Spinal cord (tissue), 10 donors: Measurements from ENCODE around the gene HSPB3. TPM values are rescaled to one million over a fixed set of nuclear protein-coding genes. Genes with fewer than 3 reads are reported as not detected.
"Not testable (repeated sequence)": the region's sequence is repeated elsewhere in the genome, so short reads cannot be mapped to it uniquely, and the experiment has no call there.

Experiments used
- DNase-seq, 6 donors: peaks; one replicate each; pipeline versions ENCODE4 v3.0.0 to v3.0.0-alpha.2; 2013 to 2015; ENCODE audit warnings: low spot score in 6 of 6, low read depth in 4 of 6
- H3K27ac ChIP-seq: one replicate; pipeline ENCODE4 v1.5.1; 2013; ENCODE audit warnings: low read depth, low read length, control low read depth
- H3K27me3 ChIP-seq: one replicate; pipeline ENCODE4 v1.6.1; 2013; ENCODE audit warnings: low read length; ENCODE audit not compliant: control insufficient read depth, insufficient read depth
- H3K36me3 ChIP-seq: one replicate; pipeline ENCODE4 v1.6.1; 2013; ENCODE audit warnings: low read length; ENCODE audit not compliant: control insufficient read depth, insufficient read depth
- H3K4me1 ChIP-seq: one replicate; pipeline ENCODE4 v1.6.1; 2013; ENCODE audit warnings: low read length; ENCODE audit not compliant: control insufficient read depth, insufficient read depth
- H3K4me3 ChIP-seq: one replicate; pipeline ENCODE4 v1.5.1; 2013; ENCODE audit warnings: low read depth, low read length, control low read depth
- H3K9me3 ChIP-seq: one replicate; pipeline ENCODE4 v1.6.1; 2013; ENCODE audit warnings: low read length; ENCODE audit not compliant: control insufficient read depth, insufficient read depth
- WGBS: methylation state at CpG from one replicate; pipeline ENCODE4 v1.1.5; 2013; ENCODE audit warnings: missing lambda C conversion rate; ENCODE audit not compliant: insufficient coverage; 5-methylcytosine and 5-hydroxymethylcytosine counted together
- polyA plus RNA-seq, 2 donors: library from polyadenylated mRNA; unstranded; fragments of 120-200 nt; gene quantifications; one replicate each; pipeline ENCODE4 v1.2.1, GENCODE V29; 2013; ENCODE audit not compliant: insufficient read length in 2 of 2
- total RNA-seq, 2 donors: library from RNA; depleted of rRNA in 1 of 2; stranded (reverse); fragments of 120-200 nt in 1 of 2; fragments of >200 nt in 1 of 2; gene quantifications; one replicate each; pipeline versions ENCODE4 v1.2.3 to v1.2.4, GENCODE V29; 2013 to 2014
- donor health status: healthy.

The HSPB3 gene
- total and polyA plus RNA-seq, 4 donors: 0.33 to 1.4 (median 0.63) TPM

GRCh38 chr5:54471398-54471797, 15.9 kb downstream of the HSPB3 start:
- DNase-seq: no peak
- no peaks in the 10 kb centered on the region for H3K4me1 ChIP-seq
- WGBS: 0% methylated on average over 1 of the region's 3 CpGs
- H3K9me3 ChIP-seq: no peaks in the 10 kb centered on the region
- H3K4me3 ChIP-seq: no peak overlapping the region
- no peaks in the 10 kb centered on the region for H3K27me3 ChIP-seq
- H3K36me3 ChIP-seq: no peaks in the 10 kb centered on the region
- no peak overlapping the region for H3K27ac ChIP-seq

GRCh38 chr5:54476682-54477081, 21.2 kb downstream of the HSPB3 start:
- no peak for DNase-seq
- Histone ChIP-seq H3K27ac (no peak overlapping the region), H3K4me1 (no peaks in the 10 kb centered on the region), H3K9me3 (no peaks in the 10 kb centered on the region), H3K36me3 (no peaks in the 10 kb centered on the region), H3K27me3 (no peaks in the 10 kb centered on the region), H3K4me3 (no peak overlapping the region)
- WGBS: 100% methylated on average over 1 of the region's 2 CpGs

GRCh38 chr5:54477941-54478478, 22.5 kb downstream of the HSPB3 start:
- Histone ChIP-seq H3K9me3 (no peaks in the 10 kb centered on the region), H3K27me3 (no peaks in the 10 kb centered on the region), H3K4me3 (no peak overlapping the region), H3K4me1 (no peaks in the 10 kb centered on the region), H3K27ac (no peak overlapping the region), H3K36me3 (no peaks in the 10 kb centered on the region)
- whole genome bisulfite sequencing: no CpG with 5 or more reads among the region's 1 CpG
- DNase-seq: no peak

GRCh38 chr5:54480296-54480695, 24.8 kb downstream of the HSPB3 start:
- Histone ChIP-seq H3K9me3 (no peaks in the 10 kb centered on the region), H3K27me3 (no peaks in the 10 kb centered on the region), H3K4me3 (no peak overlapping the region), H3K27ac (no peak overlapping the region), H3K36me3 (no peaks in the 10 kb centered on the region), H3K4me1 (no peaks in the 10 kb centered on the region)
- DNase-seq: no peak

- no peak for DNase-seq
- WGBS: 86% methylated on average over 3 of the region's 5 CpGs
- Histone ChIP-seq H3K27me3 (no peaks in the 10 kb centered on the region), H3K27ac (no peak overlapping the region), H3K36me3 (no peaks in the 10 kb centered on the region), H3K9me3 (no peaks in the 10 kb centered on the region), H3K4me3 (no peak overlapping the region), H3K4me1 (no peaks in the 10 kb centered on the region)
Observed at GRCh38 chr5:54484219-54484894, 28.9 kb downstream of the HSPB3 start.

- not testable (repeated sequence) for H3K4me3 ChIP-seq, DNase-seq, H3K27ac ChIP-seq, H3K9me3 ChIP-seq, H3K36me3 ChIP-seq, H3K4me1 ChIP-seq, H3K27me3 ChIP-seq
Observed at GRCh38 chr5:54485659-54486058, 30.2 kb downstream of the HSPB3 start.

GRCh38 chr5:54489648-54489979, 34.1 kb downstream of the HSPB3 start:
- WGBS: 100% methylated on average over 1 of the region's 2 CpGs
- H3K4me1 ChIP-seq, H3K36me3 ChIP-seq, H3K27ac ChIP-seq, H3K27me3 ChIP-seq, DNase-seq, H3K4me3 ChIP-seq, H3K9me3 ChIP-seq: not testable (repeated sequence)

- no CpG with 5 or more reads among the region's 1 CpG for WGBS
- no peak for DNase-seq
- H3K27me3 ChIP-seq: no peaks in the 10 kb centered on the region
- H3K4me1 ChIP-seq: no peaks in the 10 kb centered on the region
- no peaks in the 10 kb centered on the region for H3K36me3 ChIP-seq
- H3K27ac ChIP-seq: no peak overlapping the region
- H3K9me3 ChIP-seq: no peaks in the 10 kb centered on the region
- H3K4me3 ChIP-seq: no peak overlapping the region
Observed at GRCh38 chr5:54491326-54491725, 35.8 kb downstream of the HSPB3 start.

GRCh38 chr5:54492178-54492577, 36.7 kb downstream of the HSPB3 start:
- H3K27ac ChIP-seq: no peak overlapping the region
- no peaks in the 10 kb centered on the region for H3K36me3 ChIP-seq
- no CpG with 5 or more reads among the region's 2 CpGs for WGBS
- H3K4me3 ChIP-seq: no peak overlapping the region
- H3K4me1 ChIP-seq: no peaks in the 10 kb centered on the region
- DNase-seq: no peak
- no peaks in the 10 kb centered on the region for H3K9me3 ChIP-seq
- H3K27me3 ChIP-seq: no peaks in the 10 kb centered on the region

- H3K27me3 ChIP-seq: no peaks in the 10 kb centered on the region
- no peak overlapping the region for H3K27ac ChIP-seq
- H3K36me3 ChIP-seq: no peaks in the 10 kb centered on the region
- no peaks in the 10 kb centered on the region for H3K4me1 ChIP-seq
- H3K9me3 ChIP-seq: no peaks in the 10 kb centered on the region
- H3K4me3 ChIP-seq: no peak overlapping the region
- no peak for DNase-seq
Observed at GRCh38 chr5:54495027-54495426, 39.5 kb downstream of the HSPB3 start.
